Mucosa of rectum (tissue), 2 donors: Measurements from ENCODE around the gene DNAH17.

Experiments
- H3K27ac ChIP-seq, 2 donors: one replicate each; pipeline ENCODE4 v1.7.0; 2013; ENCODE audit warnings: inconsistent platforms in 2 of 2, low read depth in 2 of 2, low read length in 2 of 2
- H3K27me3 ChIP-seq, 2 donors: one replicate each; pipeline ENCODE4 v1.7.0; 2013; ENCODE audit warnings: low read length in 2 of 2; ENCODE audit not compliant: control insufficient read depth in 2 of 2, insufficient read depth in 2 of 2
- H3K36me3 ChIP-seq, 2 donors: one replicate each; pipeline ENCODE4 v1.7.0; 2013; ENCODE audit warnings: low read length in 2 of 2; ENCODE audit not compliant: control insufficient read depth in 2 of 2, insufficient read depth in 2 of 2
- H3K4me1 ChIP-seq, 2 donors: one replicate each; pipeline ENCODE4 v1.7.0; 2013; ENCODE audit warnings: low read length in 2 of 2, mild to moderate bottlenecking in 1 of 2; ENCODE audit not compliant: control insufficient read depth in 2 of 2, insufficient read depth in 2 of 2
- H3K4me3 ChIP-seq, 2 donors: one replicate each; pipeline ENCODE4 v1.7.0; 2013; ENCODE audit warnings: low read length in 2 of 2
- H3K9ac ChIP-seq, 2 donors: one replicate each; pipeline ENCODE4 v1.7.0; 2013; ENCODE audit warnings: low read length in 2 of 2, low read depth in 1 of 2, mild to moderate bottlenecking in 1 of 2
- H3K9me3 ChIP-seq, 2 donors: one replicate each; pipeline ENCODE4 v1.7.0; 2013; ENCODE audit warnings: low read length in 2 of 2; ENCODE audit not compliant: control insufficient read depth in 2 of 2
- donor health status: healthy.
- donor health status: Normal muscosa, but diverticular disease.

The DNAH17 gene

GRCh38 chr17:78525511-78526160, 51.6 kb downstream of the DNAH17 start:
- Histone ChIP-seq H3K4me3 (no peak overlapping the region), H3K27me3 (no peaks in the 10 kb centered on the region), H3K27ac (no peak overlapping the region), H3K9ac (no peak overlapping the region), H3K4me1 (peaks cover 0 to 11% of the 10 kb centered on the region in 2 donors), H3K9me3 (no peaks in the 10 kb centered on the region), H3K36me3 (no peaks in the 10 kb centered on the region)

GRCh38 chr17:78524870-78525510, 52.2 kb downstream of the DNAH17 start:
- H3K4me1 ChIP-seq: peaks cover 0 to 7% of the 10 kb centered on the region in 2 donors
- no peak overlapping the region for H3K9ac ChIP-seq
- H3K27me3 ChIP-seq: no peaks in the 10 kb centered on the region
- H3K4me3 ChIP-seq: no peak overlapping the region
- no peaks in the 10 kb centered on the region for H3K9me3 ChIP-seq
- no peak overlapping the region for H3K27ac ChIP-seq
- no peaks in the 10 kb centered on the region for H3K36me3 ChIP-seq

GRCh38 chr17:78523934-78524655, 53.1 kb downstream of the DNAH17 start:
- H3K4me3 ChIP-seq: no peak overlapping the region
- no peaks in the 10 kb centered on the region for H3K27me3 ChIP-seq
- no peaks in the 10 kb centered on the region for H3K36me3 ChIP-seq
- H3K27ac ChIP-seq: no peak overlapping the region
- H3K9me3 ChIP-seq: no peaks in the 10 kb centered on the region
- H3K4me1 ChIP-seq: peaks cover 0 to 4% of the 10 kb centered on the region in 2 donors
- no peak overlapping the region for H3K9ac ChIP-seq

DNA sequence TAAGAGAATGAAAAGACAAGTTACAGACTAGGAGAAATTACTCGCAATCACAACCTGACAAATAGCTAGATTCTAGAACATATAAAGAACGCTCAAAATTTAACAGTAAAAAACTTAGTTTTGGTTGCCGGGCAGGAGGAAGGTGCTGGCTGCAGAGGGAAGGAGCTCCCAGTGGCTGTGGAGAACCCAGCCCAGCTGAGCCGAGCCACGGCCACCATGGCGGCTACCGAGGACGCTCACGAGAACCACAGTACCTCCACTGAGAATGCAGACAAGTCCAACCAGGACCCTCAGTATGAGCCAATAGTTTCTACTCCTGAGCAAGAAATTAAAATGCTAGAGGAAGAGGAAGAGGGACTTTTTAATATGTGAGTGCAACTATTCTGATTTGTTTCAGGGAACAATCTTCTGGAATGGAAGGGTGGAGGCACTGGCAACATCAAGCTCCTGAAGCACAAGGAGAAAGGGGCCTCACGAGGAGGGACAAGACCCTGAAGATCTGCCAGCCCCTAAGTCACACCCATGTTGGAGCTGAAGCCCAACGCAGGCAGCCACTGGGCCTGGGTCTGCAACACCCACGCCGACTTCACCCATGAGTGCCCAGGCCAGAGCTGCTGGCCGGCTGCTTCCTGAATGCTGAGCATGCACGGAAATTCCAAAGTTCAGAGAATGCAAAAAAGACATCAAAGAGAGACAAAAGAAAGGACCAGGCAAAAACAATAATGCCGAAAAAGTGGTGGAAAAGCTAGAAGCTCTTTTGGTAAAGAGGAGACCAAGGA, 55.0 kb downstream of the DNAH17 start:
- no peak overlapping the region for H3K9ac ChIP-seq
- no peak overlapping the region for H3K4me3 ChIP-seq
- no peak overlapping the region for H3K27ac ChIP-seq
- no peaks in the 10 kb centered on the region for H3K36me3 ChIP-seq
- no peaks in the 10 kb centered on the region for H3K27me3 ChIP-seq
- peaks cover 0 to 4% of the 10 kb centered on the region in 2 donors for H3K4me1 ChIP-seq
- H3K9me3 ChIP-seq: no peaks in the 10 kb centered on the region

- H3K27ac ChIP-seq: no peak overlapping the region
- no peaks in the 10 kb centered on the region for H3K27me3 ChIP-seq
- no peak overlapping the region for H3K4me3 ChIP-seq
- H3K9ac ChIP-seq: no peak overlapping the region
- H3K9me3 ChIP-seq: no peaks in the 10 kb centered on the region
- H3K4me1 ChIP-seq: no peaks in the 10 kb centered on the region
- H3K36me3 ChIP-seq: no peaks in the 10 kb centered on the region
Measured at GRCh38 chr17:78517421-78517820, 59.8 kb downstream of the DNAH17 start.

- H3K4me1 ChIP-seq: no peaks in the 10 kb centered on the region
- H3K4me3 ChIP-seq: no peak overlapping the region
- no peak overlapping the region for H3K9ac ChIP-seq
- no peak overlapping the region for H3K27ac ChIP-seq
- no peaks in the 10 kb centered on the region for H3K9me3 ChIP-seq
- H3K36me3 ChIP-seq: no peaks in the 10 kb centered on the region
- no peaks in the 10 kb centered on the region for H3K27me3 ChIP-seq
Measured at GRCh38 chr17:78515480-78515879, 61.7 kb downstream of the DNAH17 start.

DNA sequence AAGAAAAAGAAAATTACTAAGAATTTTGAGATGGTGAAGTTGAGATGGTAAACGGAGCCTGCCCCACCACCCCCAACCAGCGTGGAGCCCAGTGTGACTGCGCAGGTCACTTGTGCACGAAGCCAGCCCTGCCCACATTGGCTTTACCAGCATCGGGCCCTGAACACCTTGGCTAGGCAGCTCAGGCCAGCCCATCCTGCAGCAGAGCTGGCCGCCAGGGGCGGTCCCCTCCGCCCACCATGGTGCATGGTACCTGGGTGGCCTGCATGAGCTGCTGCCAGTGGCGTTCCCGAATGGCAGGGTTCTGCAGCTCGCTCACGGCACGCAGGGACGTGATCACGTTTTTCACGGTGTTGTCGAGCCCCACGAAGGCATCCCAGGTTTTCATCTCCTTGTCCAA, 62.7 kb downstream of the DNAH17 start:
- no peaks in the 10 kb centered on the region for H3K36me3 ChIP-seq
- H3K4me1 ChIP-seq: no peaks in the 10 kb centered on the region
- H3K9ac ChIP-seq: no peak overlapping the region
- no peak overlapping the region for H3K27ac ChIP-seq
- no peaks in the 10 kb centered on the region for H3K27me3 ChIP-seq
- H3K4me3 ChIP-seq: no peak overlapping the region
- no peaks in the 10 kb centered on the region for H3K9me3 ChIP-seq

GRCh38 chr17:78512976-78513375, 64.2 kb downstream of the DNAH17 start:
- Histone ChIP-seq H3K4me3 (no peak overlapping the region), H3K27ac (no peak overlapping the region), H3K27me3 (peaks cover 0 to 3% of the 10 kb centered on the region in 2 donors), H3K36me3 (no peaks in the 10 kb centered on the region), H3K9ac (no peak overlapping the region), H3K9me3 (no peaks in the 10 kb centered on the region), H3K4me1 (no peaks in the 10 kb centered on the region)

DNA sequence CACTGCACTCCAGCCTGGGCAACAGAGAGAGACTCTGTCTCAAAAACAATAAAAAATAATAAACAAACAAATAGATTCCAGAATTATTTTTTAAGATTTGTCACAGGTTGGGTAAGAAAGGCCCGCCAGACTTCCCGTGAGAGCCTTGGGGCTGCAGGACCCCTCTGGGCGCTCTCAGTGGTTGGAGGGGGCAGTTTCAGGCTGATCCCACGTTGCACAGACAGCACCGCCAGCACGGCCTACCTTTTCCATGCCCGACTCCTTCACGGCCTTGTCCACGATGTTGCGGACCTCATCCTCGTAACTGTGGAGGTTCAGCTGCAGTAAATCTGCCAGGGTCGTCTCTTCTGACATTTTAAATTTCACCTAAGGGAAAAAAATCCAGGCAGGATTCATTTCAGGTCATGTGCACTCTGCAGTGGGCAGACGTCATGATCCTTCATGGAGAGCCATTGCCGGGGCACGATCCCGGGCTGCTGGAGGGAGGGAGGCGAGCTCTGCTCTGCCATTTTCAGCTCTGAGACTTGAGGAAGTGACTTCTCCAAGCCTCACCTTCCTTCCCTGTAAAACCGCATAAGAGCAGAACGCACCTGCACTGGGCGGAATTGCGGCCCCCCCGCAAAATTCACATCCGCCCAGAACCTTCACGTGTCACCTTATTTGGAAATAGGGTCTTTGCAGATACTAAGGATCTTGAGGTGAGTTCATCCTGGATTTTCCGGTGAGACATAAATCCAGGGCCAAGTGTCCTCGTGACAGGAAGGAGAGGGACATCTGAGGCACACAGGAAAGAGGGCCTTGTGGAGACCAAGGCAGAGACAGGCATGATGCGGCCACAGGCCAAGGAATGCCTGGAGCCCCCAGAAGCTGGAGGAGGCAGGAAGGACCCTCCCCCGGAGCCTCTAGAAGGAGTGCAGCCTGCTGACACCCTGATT, 66.8 kb downstream of the DNAH17 start:
- Histone ChIP-seq H3K27ac (no peak overlapping the region), H3K27me3 (peaks cover 0 to 4% of the 10 kb centered on the region in 2 donors), H3K4me1 (no peaks in the 10 kb centered on the region), H3K9ac (no peak overlapping the region), H3K9me3 (no peaks in the 10 kb centered on the region), H3K4me3 (no peak overlapping the region), H3K36me3 (no peaks in the 10 kb centered on the region)
